Measurements from ENCODE around the gene TDRD3.
A peak's percentile ranks its signal among the peaks of the same experiment; 100 is the strongest.

The TDRD3 gene

GRCh38 chr13:60412909-60413616 lies 16.0 kb downstream of the TDRD3 start:
- H3K4me3 ChIP-seq (ENCODE audit: low read depth, low read length) = no peak overlapping the region
- DNase-seq (ENCODE audit: low read depth) = peak; percentile 7
- TF ChIP-seq MAX (IDR thresholded peaks at IDR 0.05; ENCODE audit: low read depth, low read length) = no peak

GRCh38 chr13:60414177-60414576 lies 17.2 kb downstream of the TDRD3 start:
- H3K4me3 ChIP-seq (ENCODE audit: low read depth, low read length) = no peak overlapping the region
- TF ChIP-seq CTCF (IDR thresholded peaks at IDR 0.05; ENCODE audit: low read depth, low read length) = no peak
- DNase-seq (ENCODE audit: low read depth) = no peak

- no peak for DNase-seq (ENCODE audit: low read depth)
- H3K4me3 ChIP-seq (ENCODE audit: low read depth, low read length) = no peak overlapping the region
- TF ChIP-seq MAX (IDR thresholded peaks at IDR 0.05; ENCODE audit: low read depth, low read length) = no peak
- no peak for TF ChIP-seq POLR2A (IDR thresholded peaks at IDR 0.05; ENCODE audit: extremely low read depth, insufficient read length)
- no peak for TF ChIP-seq MYC (IDR thresholded peaks at IDR 0.05; ENCODE audit: low read depth, low read length)
- no peak for TF ChIP-seq CTCF (IDR thresholded peaks at IDR 0.05; ENCODE audit: low read depth, low read length)
These were observed 20.7 kb downstream of the TDRD3 start for GRCh38 chr13:60417734-60418133.

- H3K4me3 ChIP-seq (ENCODE audit: low read depth, low read length) = no peak overlapping the region
- DNase-seq (ENCODE audit: low read depth) = no peak
- no peak for TF ChIP-seq MAX (IDR thresholded peaks at IDR 0.05; ENCODE audit: low read depth, low read length)
- no peak for TF ChIP-seq POLR2A (IDR thresholded peaks at IDR 0.05; ENCODE audit: extremely low read depth, insufficient read length)
- no peak for TF ChIP-seq MYC (IDR thresholded peaks at IDR 0.05; ENCODE audit: low read depth, low read length)
- TF ChIP-seq CTCF (IDR thresholded peaks at IDR 0.05; ENCODE audit: low read depth, low read length) = no peak
These were observed 21.9 kb downstream of the TDRD3 start for GRCh38 chr13:60418954-60419353.

- no peak for TF ChIP-seq MYC (IDR thresholded peaks at IDR 0.05; ENCODE audit: low read depth, low read length)
- TF ChIP-seq MAX (IDR thresholded peaks at IDR 0.05; ENCODE audit: low read depth, low read length) = no peak
- TF ChIP-seq POLR2A (IDR thresholded peaks at IDR 0.05; ENCODE audit: extremely low read depth, insufficient read length) = no peak
- no peak overlapping the region for H3K4me3 ChIP-seq (ENCODE audit: low read depth, low read length)
- DNase-seq (ENCODE audit: low read depth) = no peak
These were observed 28.3 kb downstream of the TDRD3 start for GRCh38 chr13:60425332-60425731.

- DNase-seq (ENCODE audit: low read depth) = no peak
- no peak for TF ChIP-seq MYC (IDR thresholded peaks at IDR 0.05; ENCODE audit: low read depth, low read length)
- no peak for TF ChIP-seq CTCF (IDR thresholded peaks at IDR 0.05; ENCODE audit: low read depth, low read length)
- no peak for TF ChIP-seq MAX (IDR thresholded peaks at IDR 0.05; ENCODE audit: low read depth, low read length)
- TF ChIP-seq POLR2A (IDR thresholded peaks at IDR 0.05; ENCODE audit: extremely low read depth, insufficient read length) = no peak
- no peak overlapping the region for H3K4me3 ChIP-seq (ENCODE audit: low read depth, low read length)
These were observed 29.1 kb downstream of the TDRD3 start for GRCh38 chr13:60426075-60426474.

- DNase-seq (ENCODE audit: low read depth) = no peak
- no peak overlapping the region for H3K4me3 ChIP-seq (ENCODE audit: low read depth, low read length)
- TF ChIP-seq POLR2A (IDR thresholded peaks at IDR 0.05; ENCODE audit: extremely low read depth, insufficient read length) = no peak
These were observed 30.3 kb downstream of the TDRD3 start for GRCh38 chr13:60427285-60427684.
